ENCODE measurements around the gene PRR5. TPM values are rescaled to one million over a fixed set of nuclear protein-coding genes. Genes with fewer than 3 reads are reported as not detected.

The PRR5 gene
- total RNA-seq, 1 experiment from 2014 or later, result 11.8 TPM

GRCh38 chr22:44755417-44755816 lies 53.4 kb downstream of the PRR5 start:
- no peak overlapping the region for H3K23ac ChIP-seq (ENCODE audit: insufficient read length, low read depth, low read length)

More at GRCh38 chr22:44755417-44755816, 53.4 kb downstream of the PRR5 start:
- Histone ChIP-seq H2BK20ac (ENCODE audit: low read depth, low read length, poor library complexity, severe bottlenecking) (no peak overlapping the region), H2BK5ac (ENCODE audit: insufficient read length, low read length) (no peak overlapping the region), H3K14ac (ENCODE audit: insufficient read depth, low read length) (no peak overlapping the region), H2BK120ac (ENCODE audit: low read depth, low read length, poor library complexity, severe bottlenecking) (no peak overlapping the region), H4K5ac (ENCODE audit: insufficient read length, low read depth, low read length) (no peak overlapping the region), H3K4ac (ENCODE audit: low read depth, low read length) (no peak overlapping the region), H3K23me2 (ENCODE audit: insufficient read length, low read depth, low read length, poor library complexity, severe bottlenecking) (peaks cover 18% of the 10 kb centered on the region), H3K79me2 (ENCODE audit: insufficient read depth, low read length) (peaks cover 4% of the 10 kb centered on the region; the same call in 1 of the 2 replicates), H2BK15ac (ENCODE audit: low read depth, low read length) (no peak overlapping the region), H3K27me3 (ENCODE audit: insufficient read depth, low read length) (no peaks in the 10 kb centered on the region), H2AFZ (ENCODE audit: low read length) (no peak overlapping the region), H3K4me1 (ENCODE audit: insufficient read depth, low read length) (peaks cover 12% of the 10 kb centered on the region; the same call in 1 of the 2 replicates), H2BK12ac (ENCODE audit: insufficient read length, low read depth, low read length) (no peak overlapping the region), H3K9ac (ENCODE audit: extremely low read depth, insufficient read length, low read length) (no peak overlapping the region), H3K18ac (ENCODE audit: insufficient read length, low read depth, low read length) (no peak overlapping the region), H3K27ac (ENCODE audit: insufficient read length, low read depth, low read length) (no peak overlapping the region), H2AK5ac (ENCODE audit: insufficient read length, low read length) (no peak overlapping the region), H4K8ac (replicated peaks; ENCODE audit: insufficient read length, low read depth, low read length) (no peak overlapping the region), H4K20me1 (ENCODE audit: control insufficient read depth, insufficient read depth, insufficient read length) (no peaks in the 10 kb centered on the region), H3K79me1 (ENCODE audit: insufficient read depth, low read depth, low read length, poor library complexity, severe bottlenecking) (peaks cover 4% of the 10 kb centered on the region), H3K4me2 (ENCODE audit: insufficient read depth, insufficient read length, low read length) (peak overlapping the region; percentile 19), H3K56ac (ENCODE audit: insufficient read length, low read depth, low read length) (no peak overlapping the region), H3K9me3 (ENCODE audit: control insufficient read depth, low read depth, low read length) (no peaks in the 10 kb centered on the region), H3T11ph (ENCODE audit: low read length) (no peak overlapping the region), H4K91ac (ENCODE audit: insufficient read length, low read depth, low read length) (no peak overlapping the region)
- peaks cover 5% of the 10 kb centered on the region for H3K27me3 Mint-ChIP-seq (ENCODE audit: low read depth)
- TF ChIP-seq CTCF (conservative IDR thresholded peaks at IDR 0.05), result no peak
- peaks cover 11 to 25% (median 13%) of the 10 kb centered on the region in 3 experiments; a peak in 6 of 7 replicates for H3K36me3 Mint-ChIP-seq (ENCODE audit: insufficient read depth in 1 of 3, low read depth in 3 of 3)
- DNase-seq, result no peak
- WGBS (ENCODE audit: extremely low coverage, insufficient read length, low lambda C conversion rate), result no CpG with 5 or more reads among the region's 6 CpGs
- peak overlapping the region in 1 of 3 experiments; percentile 4; a peak in 1 of 7 replicates for H3K27ac Mint-ChIP-seq
- peak overlapping the region in 1 of 2 experiments; percentile 40; a peak in 1 of 5 replicates for H3K4me3 Mint-ChIP-seq
- peaks cover 31 to 53% of the 10 kb centered on the region in 2 experiments for H3K4me1 Mint-ChIP-seq
- H3K9me3 Mint-ChIP-seq, result peaks cover 4 to 13% of the 10 kb centered on the region in 2 experiments; a peak in 3 of 5 replicates
